Omental fat pad (tissue), 4 donors: ENCODE results near the gene PIGH. TPM values are rescaled to one million over a fixed set of nuclear protein-coding genes. Genes with fewer than 3 reads are reported as not detected.

Experiments used
- ATAC-seq: fragments of 150-250 bp; one replicate; pipeline ENCODE4 v1.9.1; 2016; ENCODE audit warnings: mild to moderate bottlenecking, moderate library complexity; ENCODE audit not compliant: low FRiP score
- DNase-seq: peaks from one replicate; pipeline ENCODE4 v3.0.0-alpha.2; 2019; ENCODE audit warnings: low spot score
- CTCF ChIP-seq, 3 donors: fragments of 450-650 bp; IDR thresholded peaks; one replicate each; pipeline ENCODE4 v1.5.1; 2016 to 2017; ENCODE audit warnings: antibody characterized with exemption in 3 of 3, mild to moderate bottlenecking in 3 of 3, moderate library complexity in 2 of 3
- total RNA-seq, 4 donors: library from RNA; depleted of rRNA; stranded (reverse); fragments of >200 nt; gene quantifications; one replicate each; pipeline ENCODE4 v1.1.0, GENCODE V29; 2016

The PIGH gene
- total RNA-seq, 4 donors from 2014 or later = 16.0 to 27.7 (median 24.9) TPM

- DNase-seq (no peak), ATAC-seq (no peak)
- no peak for TF ChIP-seq CTCF (IDR thresholded peaks at IDR 0.05)
These were observed 20.4 kb downstream of the PIGH start for GRCh38 chr14:67579636-67580035.

- TF ChIP-seq CTCF (IDR thresholded peaks at IDR 0.05) = no peak
- no peak for ATAC-seq
- no peak for DNase-seq
These were observed 21.0 kb downstream of the PIGH start for GRCh38 chr14:67579040-67579439.

GRCh38 chr14:67577909-67578749 lies 21.9 kb downstream of the PIGH start:
- TF ChIP-seq CTCF (IDR thresholded peaks at IDR 0.05) = no peak
- no peak for ATAC-seq
- no peak for DNase-seq

GRCh38 chr14:67577181-67577808 lies 22.8 kb downstream of the PIGH start:
- ATAC-seq (no peak), DNase-seq (no peak)
- TF ChIP-seq CTCF (IDR thresholded peaks at IDR 0.05) = no peak

- no peak for TF ChIP-seq CTCF (IDR thresholded peaks at IDR 0.05)
- no peak for DNase-seq
- no peak for ATAC-seq
These were observed 23.7 kb downstream of the PIGH start for GRCh38 chr14:67576216-67576955.

- TF ChIP-seq CTCF (IDR thresholded peaks at IDR 0.05) = no peak
- DNase-seq = no peak
- ATAC-seq = no peak
These were observed 24.4 kb downstream of the PIGH start for GRCh38 chr14:67575684-67576083.
